HuH-7 (cell line): ENCODE measurements around the gene KRTAP10-6.
"Not testable (repeated sequence)": the region's sequence is repeated elsewhere in the genome, so short reads cannot be mapped to it uniquely, and the experiment has no call there.

ENCODE experiments used
- DNase-seq: peaks from one replicate; pipeline ENCODE4 v3.0.0; 2011; ENCODE audit warnings: low spot score

Gene KRTAP10-6

GRCh38 chr21:44592446-44593311, at the start of gene KRTAP10-6:
KRTAP10-6 (minus strand) TSS chr21:44592505; CDS start chr21:44592484, 21 bp downstream.
- DNase-seq, result no peak

- no peak for DNase-seq
These were observed 48.5 kb upstream of the KRTAP10-6 start for GRCh38 chr21:44640761-44641160.

GRCh38 chr21:44639331-44639655, 47.0 kb upstream of the KRTAP10-6 start:
- DNase-seq, result no peak

- DNase-seq, result not testable (repeated sequence)
These were observed 46.4 kb upstream of the KRTAP10-6 start for GRCh38 chr21:44638506-44639330.

GRCh38 chr21:44637851-44638348, 45.6 kb upstream of the KRTAP10-6 start:
- not testable (repeated sequence) for DNase-seq

- DNase-seq, result no peak
These were observed 44.9 kb upstream of the KRTAP10-6 start, which contains the start of gene KRTAP10-10 for GRCh38 chr21:44637018-44637850. KRTAP10-10 (plus strand) TSS chr21:44637356; CDS start chr21:44637418, 62 bp downstream.

- no peak for DNase-seq
These were observed 44.1 kb upstream of the KRTAP10-6 start for GRCh38 chr21:44636209-44637017.

- no peak for DNase-seq
These were observed 39.8 kb upstream of the KRTAP10-6 start for GRCh38 chr21:44632067-44632466.

- DNase-seq, result no peak
These were observed 38.1 kb upstream of the KRTAP10-6 start for GRCh38 chr21:44630440-44630839.

GRCh38 chr21:44628707-44629391, 36.5 kb upstream of the KRTAP10-6 start:
- no peak for DNase-seq

- not testable (repeated sequence) for DNase-seq
These were observed 35.5 kb upstream of the KRTAP10-6 start for GRCh38 chr21:44627831-44628233.

- not testable (repeated sequence) for DNase-seq
These were observed 35.0 kb upstream of the KRTAP10-6 start for GRCh38 chr21:44627181-44627822.

- DNase-seq, result no peak
These were observed 34.4 kb upstream of the KRTAP10-6 start, which contains the start of gene KRTAP10-9 for GRCh38 chr21:44626673-44627143. KRTAP10-9 (plus strand) TSS chr21:44627093; CDS start chr21:44627172, 79 bp downstream.

GRCh38 chr21:44626262-44626661, 34.0 kb upstream of the KRTAP10-6 start:
- no peak for DNase-seq

GRCh38 chr21:44625756-44626155, 33.5 kb upstream of the KRTAP10-6 start:
- DNase-seq, result no peak

- no peak for DNase-seq
These were observed 31.3 kb upstream of the KRTAP10-6 start for GRCh38 chr21:44623575-44623974.

- DNase-seq, result no peak
These were observed 27.6 kb upstream of the KRTAP10-6 start for GRCh38 chr21:44619886-44620285.

- no peak for DNase-seq
These were observed 26.6 kb upstream of the KRTAP10-6 start for GRCh38 chr21:44618909-44619308.

- DNase-seq, result peak; percentile 37
These were observed 26.2 kb upstream of the KRTAP10-6 start for GRCh38 chr21:44618504-44618903.
